ENCODE results near the gene ITGA6.

The ITGA6 gene

GRCh38 chr2:172427256-172427989, at the start of gene ITGA6:
ITGA6 (plus strand) TSS chr2:172427586.
- Histone ChIP-seq H3K4me1 (ENCODE audit: control insufficient read depth, insufficient read depth, low read length) (peaks cover 51% of the 10 kb centered on the region), H3K27ac (ENCODE audit: low read depth, low read length) (peak within 1 kb of the TSS; percentile 76), H3K4me3 (ENCODE audit: low read depth, low read length) (peak within 1 kb of the TSS; percentile 74), H3K9ac (ENCODE audit: low read depth, low read length) (peak within 1 kb of the TSS; percentile 80), H3K27me3 (ENCODE audit: control insufficient read depth, insufficient read depth, low read length) (no peaks in the 10 kb centered on the region), H3K36me3 (ENCODE audit: control insufficient read depth, insufficient read depth, low read length) (no peaks in the 10 kb centered on the region), H3K9me3 (ENCODE audit: control insufficient read depth, insufficient read depth, low read length) (no peaks in the 10 kb centered on the region)

- H3K4me3 ChIP-seq (ENCODE audit: low read depth, low read length), result peak overlapping the region; percentile 43
These were observed 46.7 kb upstream of the ITGA6 start for GRCh38 chr2:172380436-172381274.

GRCh38 chr2:172381275-172382027, 45.9 kb upstream of the ITGA6 start:
- Histone ChIP-seq H3K27me3 (ENCODE audit: control insufficient read depth, insufficient read depth, low read length) (no peaks in the 10 kb centered on the region), H3K4me3 (ENCODE audit: low read depth, low read length) (peak overlapping the region; percentile 43), H3K9me3 (ENCODE audit: control insufficient read depth, insufficient read depth, low read length) (0 out of 2 replicates have a peak, but pooled peaks cover 7% of the 10 kb centered on the region), H3K4me1 (ENCODE audit: control insufficient read depth, insufficient read depth, low read length) (peaks cover 17% of the 10 kb centered on the region), H3K27ac (ENCODE audit: low read depth, low read length) (peak overlapping the region; percentile 97), H3K36me3 (ENCODE audit: control insufficient read depth, insufficient read depth, low read length) (no peaks in the 10 kb centered on the region), H3K9ac (ENCODE audit: low read depth, low read length) (peak overlapping the region; percentile 62)

More at GRCh38 chr2:172380436-172381274, 46.7 kb upstream of the ITGA6 start:
- H3K9ac ChIP-seq (ENCODE audit: low read depth, low read length), result peak overlapping the region; percentile 62
- H3K36me3 ChIP-seq (ENCODE audit: control insufficient read depth, insufficient read depth, low read length), result no peaks in the 10 kb centered on the region
- peak overlapping the region; percentile 97 for H3K27ac ChIP-seq (ENCODE audit: low read depth, low read length)
- peaks cover 17% of the 10 kb centered on the region for H3K4me1 ChIP-seq (ENCODE audit: control insufficient read depth, insufficient read depth, low read length)
- H3K9me3 ChIP-seq (ENCODE audit: control insufficient read depth, insufficient read depth, low read length), result 0 out of 2 replicates have a peak, but pooled peaks cover 7% of the 10 kb centered on the region
- no peaks in the 10 kb centered on the region for H3K27me3 ChIP-seq (ENCODE audit: control insufficient read depth, insufficient read depth, low read length)

DNA sequence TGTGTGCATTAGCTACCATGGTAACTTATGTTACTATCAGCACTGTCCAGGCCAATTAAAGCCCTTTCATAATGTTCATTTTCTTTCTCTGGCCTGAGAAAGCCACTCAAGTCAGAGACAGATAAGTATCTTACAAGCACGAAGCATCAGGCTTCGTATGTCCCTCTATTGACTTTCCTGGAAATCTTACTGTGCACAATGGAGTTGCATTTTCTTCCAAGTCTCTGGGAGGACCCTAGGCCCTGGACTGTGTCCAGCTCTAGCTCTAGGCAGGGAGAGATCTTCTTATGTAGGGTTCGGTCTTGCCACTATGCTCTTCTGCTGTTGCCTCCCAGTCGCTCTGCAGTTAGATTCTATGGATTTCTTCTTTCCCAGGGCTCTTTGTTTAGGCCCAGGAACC, 40.0 kb upstream of the ITGA6 start:
- H3K27me3 ChIP-seq (ENCODE audit: control insufficient read depth, insufficient read depth, low read length), result no peaks in the 10 kb centered on the region
- H3K36me3 ChIP-seq (ENCODE audit: control insufficient read depth, insufficient read depth, low read length), result no peaks in the 10 kb centered on the region
- H3K9ac ChIP-seq (ENCODE audit: low read depth, low read length), result no peak overlapping the region
- H3K27ac ChIP-seq (ENCODE audit: low read depth, low read length), result no peak overlapping the region
- no peak overlapping the region for H3K4me3 ChIP-seq (ENCODE audit: low read depth, low read length)
- H3K9me3 ChIP-seq (ENCODE audit: control insufficient read depth, insufficient read depth, low read length), result no peaks in the 10 kb centered on the region
- H3K4me1 ChIP-seq (ENCODE audit: control insufficient read depth, insufficient read depth, low read length), result peaks cover 13% of the 10 kb centered on the region

DNA sequence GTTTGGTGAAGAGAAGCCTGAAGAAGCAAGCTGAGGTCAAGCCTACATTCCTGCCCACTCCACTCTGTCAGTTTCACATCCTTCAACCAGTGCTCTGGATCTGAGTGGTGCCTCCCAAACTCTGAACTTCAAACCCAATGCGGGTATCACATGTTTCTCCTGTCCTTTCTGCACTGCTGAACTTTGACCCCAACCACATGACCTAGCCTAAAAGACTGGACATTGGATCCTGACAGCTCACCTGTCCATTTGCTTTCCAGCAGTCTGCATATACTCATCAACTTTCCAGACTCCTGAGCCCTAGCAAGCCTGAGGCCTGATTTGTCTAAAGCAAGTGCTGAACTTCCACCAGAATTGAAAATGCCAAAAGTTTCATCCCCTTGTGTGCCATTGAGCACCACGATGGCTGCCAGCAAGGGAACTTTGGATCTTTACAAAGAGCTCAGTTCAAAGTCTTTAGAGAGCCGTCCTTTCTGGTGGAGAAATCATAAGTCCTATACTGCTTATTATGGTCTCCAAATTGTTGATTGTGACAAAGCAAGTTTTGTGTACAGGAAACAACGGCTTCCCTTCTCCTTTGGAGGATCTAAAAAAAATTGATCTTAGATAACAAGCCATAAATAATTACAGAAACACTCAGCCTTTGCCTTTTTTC, 37.6 kb upstream of the ITGA6 start:
- Histone ChIP-seq H3K9me3 (ENCODE audit: control insufficient read depth, insufficient read depth, low read length) (no peaks in the 10 kb centered on the region), H3K4me1 (ENCODE audit: control insufficient read depth, insufficient read depth, low read length) (peaks cover 13% of the 10 kb centered on the region)

DNA sequence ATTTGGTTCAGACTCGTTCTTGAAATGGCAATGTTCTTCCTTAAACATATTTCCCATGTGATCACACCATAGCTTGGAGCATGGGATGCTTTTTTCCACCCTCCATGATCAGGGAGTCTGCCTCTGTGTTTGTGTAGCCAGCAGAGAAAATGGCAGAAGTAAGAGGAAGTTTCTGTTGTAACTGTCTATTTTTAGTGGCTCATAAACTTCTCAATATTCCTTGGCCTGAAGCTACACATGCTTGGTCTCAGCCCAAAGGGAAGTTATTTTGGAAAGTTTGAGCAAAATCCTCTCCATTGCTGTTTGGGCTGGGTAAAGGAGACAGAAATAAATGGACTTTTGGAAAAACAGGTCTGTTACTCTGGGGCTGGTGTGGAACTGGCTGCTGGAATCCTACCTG, 33.4 kb upstream of the ITGA6 start:
- Histone ChIP-seq H3K36me3 (ENCODE audit: control insufficient read depth, insufficient read depth, low read length) (no peaks in the 10 kb centered on the region), H3K9me3 (ENCODE audit: control insufficient read depth, insufficient read depth, low read length) (no peaks in the 10 kb centered on the region), H3K27me3 (ENCODE audit: control insufficient read depth, insufficient read depth, low read length) (no peaks in the 10 kb centered on the region), H3K27ac (ENCODE audit: low read depth, low read length) (no peak overlapping the region), H3K4me1 (ENCODE audit: control insufficient read depth, insufficient read depth, low read length) (peaks cover 13% of the 10 kb centered on the region), H3K4me3 (ENCODE audit: low read depth, low read length) (no peak overlapping the region), H3K9ac (ENCODE audit: low read depth, low read length) (no peak overlapping the region)

More for the DNA sequence above, 37.6 kb upstream of the ITGA6 start:
- Histone ChIP-seq H3K27ac (ENCODE audit: low read depth, low read length) (no peak overlapping the region), H3K36me3 (ENCODE audit: control insufficient read depth, insufficient read depth, low read length) (no peaks in the 10 kb centered on the region), H3K27me3 (ENCODE audit: control insufficient read depth, insufficient read depth, low read length) (no peaks in the 10 kb centered on the region), H3K9ac (ENCODE audit: low read depth, low read length) (no peak overlapping the region), H3K4me3 (ENCODE audit: low read depth, low read length) (no peak overlapping the region)

DNA sequence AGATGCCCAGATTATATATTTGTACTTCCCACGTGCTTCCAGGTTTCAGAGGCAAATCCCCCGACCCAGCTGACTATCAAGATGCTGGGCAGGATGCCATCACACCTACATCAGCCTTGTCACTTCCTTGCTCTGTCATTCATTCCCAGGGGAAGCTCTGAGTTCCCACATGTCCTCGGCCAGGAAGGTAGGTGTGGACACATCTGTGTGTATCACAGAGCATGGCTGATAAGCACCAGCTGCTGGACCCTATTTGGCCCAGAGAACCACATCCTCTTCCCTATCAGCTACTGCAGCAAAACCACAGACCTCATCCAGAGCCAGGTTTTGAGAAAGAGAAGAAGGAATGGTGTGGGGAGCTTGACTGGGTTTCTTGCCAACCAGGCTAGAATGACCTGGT, 31.9 kb upstream of the ITGA6 start:
- Histone ChIP-seq H3K4me1 (ENCODE audit: control insufficient read depth, insufficient read depth, low read length) (peaks cover 7% of the 10 kb centered on the region), H3K4me3 (ENCODE audit: low read depth, low read length) (no peak overlapping the region), H3K27ac (ENCODE audit: low read depth, low read length) (no peak overlapping the region), H3K27me3 (ENCODE audit: control insufficient read depth, insufficient read depth, low read length) (no peaks in the 10 kb centered on the region), H3K36me3 (ENCODE audit: control insufficient read depth, insufficient read depth, low read length) (no peaks in the 10 kb centered on the region), H3K9me3 (ENCODE audit: control insufficient read depth, insufficient read depth, low read length) (no peaks in the 10 kb centered on the region), H3K9ac (ENCODE audit: low read depth, low read length) (no peak overlapping the region)

DNA sequence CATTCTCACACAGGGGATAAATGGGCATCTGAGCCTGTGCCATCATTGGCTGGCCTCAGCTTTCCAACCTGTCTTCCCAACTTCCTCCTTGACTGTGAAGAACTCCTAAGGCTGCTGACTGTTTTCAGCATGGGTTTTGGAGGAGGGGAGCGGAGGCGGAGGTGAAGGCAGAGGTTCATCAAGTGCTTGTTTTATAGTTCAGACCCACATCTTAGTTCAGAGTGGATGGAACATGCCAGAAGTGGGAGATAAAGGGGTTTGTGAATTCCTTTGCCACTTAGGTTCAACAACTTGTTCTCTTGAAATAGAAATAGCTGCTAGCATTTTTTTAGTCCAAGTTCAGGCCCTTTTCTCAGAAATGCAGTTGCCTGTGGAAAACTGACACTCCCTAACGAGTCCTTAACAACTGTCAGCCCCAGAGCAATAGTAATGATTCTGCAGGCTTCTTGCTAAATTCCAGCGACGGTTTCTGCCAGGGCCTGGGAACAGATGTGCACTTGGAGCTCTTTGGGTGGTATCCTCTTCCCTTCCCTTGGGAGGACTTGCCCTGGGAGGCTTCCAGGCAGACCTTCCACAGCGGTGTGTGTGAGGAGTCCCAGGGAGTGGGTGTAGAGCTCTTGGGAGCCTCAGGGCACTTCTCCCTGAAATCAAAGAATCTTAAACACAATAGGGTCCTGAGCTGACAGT, 30.1 kb upstream of the ITGA6 start:
- Histone ChIP-seq H3K27me3 (ENCODE audit: control insufficient read depth, insufficient read depth, low read length) (no peaks in the 10 kb centered on the region), H3K36me3 (ENCODE audit: control insufficient read depth, insufficient read depth, low read length) (no peaks in the 10 kb centered on the region), H3K9me3 (ENCODE audit: control insufficient read depth, insufficient read depth, low read length) (no peaks in the 10 kb centered on the region), H3K9ac (ENCODE audit: low read depth, low read length) (no peak overlapping the region), H3K4me3 (ENCODE audit: low read depth, low read length) (no peak overlapping the region), H3K4me1 (ENCODE audit: control insufficient read depth, insufficient read depth, low read length) (0 out of 2 replicates have a peak, but pooled peaks cover 3% of the 10 kb centered on the region), H3K27ac (ENCODE audit: low read depth, low read length) (no peak overlapping the region)

DNA sequence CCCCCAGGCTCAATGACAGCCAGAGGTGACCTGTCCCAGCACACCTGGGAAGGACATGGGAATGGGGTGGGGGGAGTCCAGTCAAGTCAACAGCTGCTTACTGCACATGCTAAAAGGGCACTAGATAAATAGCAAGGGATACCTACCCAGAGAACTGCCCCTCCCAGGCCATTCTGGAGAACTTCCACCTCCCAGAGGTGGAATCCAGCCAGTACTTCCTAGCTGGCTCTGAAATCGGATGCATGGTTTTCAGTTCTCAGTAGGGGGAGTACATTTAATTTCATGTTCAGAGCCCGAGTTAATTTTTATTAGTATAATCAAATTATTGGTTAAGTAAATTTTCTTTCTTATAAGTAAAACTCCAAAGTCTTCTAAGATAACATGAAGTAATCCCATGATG, 28.9 kb upstream of the ITGA6 start:
- no peak overlapping the region for H3K4me3 ChIP-seq (ENCODE audit: low read depth, low read length)
- H3K36me3 ChIP-seq (ENCODE audit: control insufficient read depth, insufficient read depth, low read length), result no peaks in the 10 kb centered on the region
- H3K9ac ChIP-seq (ENCODE audit: low read depth, low read length), result no peak overlapping the region
- H3K4me1 ChIP-seq (ENCODE audit: control insufficient read depth, insufficient read depth, low read length), result 0 out of 2 replicates have a peak, but pooled peaks cover 3% of the 10 kb centered on the region
- H3K27me3 ChIP-seq (ENCODE audit: control insufficient read depth, insufficient read depth, low read length), result no peaks in the 10 kb centered on the region
- no peaks in the 10 kb centered on the region for H3K9me3 ChIP-seq (ENCODE audit: control insufficient read depth, insufficient read depth, low read length)
- H3K27ac ChIP-seq (ENCODE audit: low read depth, low read length), result no peak overlapping the region

GRCh38 chr2:172399765-172400164, 27.6 kb upstream of the ITGA6 start:
- H3K9ac ChIP-seq (ENCODE audit: low read depth, low read length), result no peak overlapping the region
- no peak overlapping the region for H3K4me3 ChIP-seq (ENCODE audit: low read depth, low read length)
- no peaks in the 10 kb centered on the region for H3K36me3 ChIP-seq (ENCODE audit: control insufficient read depth, insufficient read depth, low read length)
- no peaks in the 10 kb centered on the region for H3K27me3 ChIP-seq (ENCODE audit: control insufficient read depth, insufficient read depth, low read length)
- H3K4me1 ChIP-seq (ENCODE audit: control insufficient read depth, insufficient read depth, low read length), result 0 out of 2 replicates have a peak, but pooled peaks cover 3% of the 10 kb centered on the region
- no peak overlapping the region for H3K27ac ChIP-seq (ENCODE audit: low read depth, low read length)
- H3K9me3 ChIP-seq (ENCODE audit: control insufficient read depth, insufficient read depth, low read length), result no peaks in the 10 kb centered on the region
